HFFc6 (cell line): ENCODE measurements around the gene GTPBP1. TPM values are rescaled to one million over a fixed set of nuclear protein-coding genes. Genes with fewer than 3 reads are reported as not detected.

Experiments
- DNase-seq: peaks from one replicate; pipeline ENCODE4 v3.0.0-alpha.2; 2018
- H3K27ac Mint-ChIP-seq: 2 replicates; pipeline ENCODE4 v1.8.0; 2020; ENCODE audit warnings: mild to moderate bottlenecking, mixed read lengths
- H3K27me3 Mint-ChIP-seq: 2 replicates; pipeline ENCODE4 v1.8.0; 2021; ENCODE audit warnings: mild to moderate bottlenecking, moderate library complexity, mixed read lengths; ENCODE audit not compliant: insufficient read depth
- H3K36me3 Mint-ChIP-seq: 2 replicates; pipeline ENCODE4 v1.8.0; 2021; ENCODE audit warnings: low read depth, mixed read lengths
- H3K4me1 Mint-ChIP-seq: 2 replicates; pipeline ENCODE4 v1.8.0; 2020; ENCODE audit warnings: low read depth, mixed read lengths
- H3K4me3 Mint-ChIP-seq: 2 replicates; pipeline ENCODE4 v1.8.0; 2020; ENCODE audit warnings: mild to moderate bottlenecking, moderate library complexity, mixed read lengths
- H3K9me3 Mint-ChIP-seq: 2 replicates; pipeline ENCODE4 v1.8.0; 2020; ENCODE audit warnings: mild to moderate bottlenecking, mixed read lengths
- total RNA-seq, 6 experiments: library from RNA; stranded (reverse); fragmentation: NEBNext Ultra II Directional; extraction: Animal tissue kit (Norgen Biotek cat#: 25700); gene quantifications; 2 replicates in 1 of 6; 3 replicates in 5 of 6; pipeline ENCODE4 v1.2.3, GENCODE V29; 2021
- TF ChIP-seq, protein P1 (sequence below): fragments of 200-600 bp; sonication (generic); IDR thresholded peaks from 2 replicates; pipeline ENCODE4 v1.5.0; 2021; ENCODE audit warnings: antibody characterized with exemption, mild to moderate bottlenecking

Gene GTPBP1
- total RNA-seq, 6 experiments from 2014 or later, result 32.1 to 40.8 (median 38.4) TPM

DNA sequence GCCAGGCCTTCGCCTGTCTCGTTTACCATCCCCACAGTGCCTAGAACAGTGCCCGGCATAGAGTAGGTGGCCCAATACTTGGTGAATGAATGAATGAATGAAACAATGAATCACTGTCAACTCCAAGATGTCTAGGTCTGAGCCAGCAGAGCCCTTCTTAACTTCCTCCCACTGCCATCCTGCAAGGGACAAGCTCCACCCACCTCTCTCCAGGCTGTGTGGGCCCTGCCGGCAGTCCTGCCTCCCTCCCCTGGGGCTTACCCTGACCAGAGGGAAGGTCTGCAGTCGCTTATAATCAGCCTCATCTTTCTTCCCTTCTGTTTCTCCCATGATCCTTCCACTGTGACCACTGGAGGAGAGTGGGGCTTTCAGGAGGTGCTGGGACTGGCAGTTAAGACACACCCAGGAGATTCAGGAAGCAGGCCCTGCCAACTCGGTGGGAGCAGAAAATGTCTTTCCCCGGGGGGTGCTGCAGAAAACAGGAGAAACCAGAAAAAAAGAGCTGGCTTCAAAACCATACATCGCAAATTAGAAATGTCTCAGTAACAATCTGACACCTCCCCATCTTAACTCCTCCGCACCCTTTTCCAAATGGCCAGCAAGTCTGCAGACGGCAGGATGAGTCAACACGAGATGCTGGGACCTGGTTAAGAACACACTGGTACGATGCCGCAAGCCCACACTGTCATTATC lies 76.8 kb downstream of the GTPBP1 start:
- TF ChIP-seq, protein P1, sequence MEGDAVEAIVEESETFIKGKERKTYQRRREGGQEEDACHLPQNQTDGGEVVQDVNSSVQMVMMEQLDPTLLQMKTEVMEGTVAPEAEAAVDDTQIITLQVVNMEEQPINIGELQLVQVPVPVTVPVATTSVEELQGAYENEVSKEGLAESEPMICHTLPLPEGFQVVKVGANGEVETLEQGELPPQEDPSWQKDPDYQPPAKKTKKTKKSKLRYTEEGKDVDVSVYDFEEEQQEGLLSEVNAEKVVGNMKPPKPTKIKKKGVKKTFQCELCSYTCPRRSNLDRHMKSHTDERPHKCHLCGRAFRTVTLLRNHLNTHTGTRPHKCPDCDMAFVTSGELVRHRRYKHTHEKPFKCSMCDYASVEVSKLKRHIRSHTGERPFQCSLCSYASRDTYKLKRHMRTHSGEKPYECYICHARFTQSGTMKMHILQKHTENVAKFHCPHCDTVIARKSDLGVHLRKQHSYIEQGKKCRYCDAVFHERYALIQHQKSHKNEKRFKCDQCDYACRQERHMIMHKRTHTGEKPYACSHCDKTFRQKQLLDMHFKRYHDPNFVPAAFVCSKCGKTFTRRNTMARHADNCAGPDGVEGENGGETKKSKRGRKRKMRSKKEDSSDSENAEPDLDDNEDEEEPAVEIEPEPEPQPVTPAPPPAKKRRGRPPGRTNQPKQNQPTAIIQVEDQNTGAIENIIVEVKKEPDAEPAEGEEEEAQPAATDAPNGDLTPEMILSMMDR, result no peak
- Mint-ChIP-seq H3K36me3 (peaks cover 9% of the 10 kb centered on the region), H3K4me3 (no peak overlapping the region), H3K9me3 (no peaks in the 10 kb centered on the region), H3K27me3 (no peaks in the 10 kb centered on the region), H3K4me1 (peaks cover 28% of the 10 kb centered on the region), H3K27ac (no peak overlapping the region)
- DNase-seq, result no peak

Other genes starting within 250 kb of the GTPBP1 start
- 100 to 1,000 TPM; 138 to 187 (median 172) TPM for gene KDELR3, start 237.8 kb upstream of the GTPBP1 start, total RNA-seq
- gene DDX17, start 199.6 kb upstream of the GTPBP1 start, total RNA-seq, result 100 to 1,000 TPM; 211 to 246 (median 220) TPM
- gene DMC1, start 135.8 kb upstream of the GTPBP1 start, total RNA-seq, result 1 to 10 TPM; 2.4 to 6.3 (median 3.3) TPM
- gene FAM227A, start 49.6 kb upstream of the GTPBP1 start, total RNA-seq, result under 1 TPM; 0.41 to 0.88 (median 0.80) TPM
- gene CBY1, start 49.3 kb upstream of the GTPBP1 start, total RNA-seq, result 10 to 100 TPM; 21.9 to 32.4 (median 25.9) TPM
- 100 to 1,000 TPM; 121 to 141 (median 132) TPM for gene TOMM22, start 24.0 kb upstream of the GTPBP1 start, total RNA-seq
- 10 to 100 TPM; 37.8 to 44.6 (median 41.0) TPM for gene JOSD1, start 5.0 kb upstream of the GTPBP1 start, total RNA-seq
- gene SUN2, start 50.1 kb downstream of the GTPBP1 start, total RNA-seq, result 100 to 1,000 TPM in 3 of 6 experiments, 10 to 100 TPM in 3; 90.4 to 104 (median 100.0) TPM
- gene DNAL4, start 88.2 kb downstream of the GTPBP1 start, total RNA-seq, result 10 to 100 TPM in 2 of 6 experiments, 1 to 10 TPM in 4; 8.6 to 11.5 (median 9.8) TPM
- 1 to 10 TPM; 1.4 to 5.4 (median 1.6) TPM for gene NPTXR, start 138.1 kb downstream of the GTPBP1 start, total RNA-seq
- gene CBX6, start 166.3 kb downstream of the GTPBP1 start, total RNA-seq, result 10 to 100 TPM; 72.0 to 91.5 (median 75.3) TPM